Esophagus mucosa (tissue), 1 donor: ENCODE results near the gene ACTN4. TPM values are rescaled to one million over a fixed set of nuclear protein-coding genes. Genes with fewer than 3 reads are reported as not detected.

Source experiments
- ATAC-seq: fragments of 200-7000 bp; cut with Tn5 transposase; one replicate; pipeline ENCODE4 v1.9.1; 2020
- total RNA-seq: library from RNA; stranded (reverse); gene quantifications from one replicate; pipeline ENCODE4 v1.2.4, GENCODE V29; 2023
- donor health status: DM: yes; HTN: yes; CAD: no.

Gene ACTN4
- total RNA-seq, 1 donor from 2014 or later, result 455 TPM

DNA sequence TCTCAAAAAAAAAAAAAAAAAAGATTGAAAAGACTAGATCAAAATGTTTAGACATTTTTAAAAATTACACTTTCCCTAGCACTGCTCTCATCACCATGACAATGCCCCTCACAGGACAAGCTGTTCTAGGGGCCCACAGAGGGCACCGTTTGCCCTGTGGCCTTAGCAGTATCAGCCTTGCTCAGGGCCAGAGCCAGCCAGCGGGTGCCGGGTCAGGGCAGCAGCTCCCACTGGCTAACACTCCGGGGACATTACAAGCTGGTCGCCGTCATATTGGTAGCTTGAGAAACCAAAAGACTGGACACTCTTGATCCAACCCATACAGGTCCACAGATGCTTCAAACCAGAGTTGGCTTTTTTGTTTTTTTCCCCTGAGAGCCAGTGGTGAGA is 78.8 kb downstream of the ACTN4 start:
- no peak for ATAC-seq

DNA sequence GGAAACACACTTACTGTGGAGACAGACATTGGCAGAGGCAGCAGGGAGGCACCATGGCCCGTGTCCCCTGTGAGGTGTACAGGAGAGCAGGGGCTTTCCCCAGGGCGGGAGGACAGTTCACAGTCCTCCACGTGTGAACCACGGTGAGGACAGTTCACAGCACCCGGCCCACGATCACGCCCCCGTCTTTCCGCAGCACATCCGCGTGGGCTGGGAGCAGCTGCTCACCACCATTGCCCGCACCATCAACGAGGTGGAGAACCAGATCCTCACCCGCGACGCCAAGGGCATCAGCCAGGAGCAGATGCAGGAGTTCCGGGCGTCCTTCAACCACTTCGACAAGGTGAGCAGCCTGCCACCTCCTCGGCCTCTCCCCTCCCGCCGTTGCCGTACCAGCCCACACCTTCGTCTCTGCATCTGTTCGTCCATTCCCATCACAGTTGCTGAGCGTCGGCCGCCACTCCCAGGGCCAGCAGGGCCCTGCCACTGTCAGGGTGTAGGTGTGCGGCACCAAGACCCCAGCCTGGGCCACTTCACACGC is 79.4 kb downstream of the ACTN4 start:
- ATAC-seq, result no peak

DNA sequence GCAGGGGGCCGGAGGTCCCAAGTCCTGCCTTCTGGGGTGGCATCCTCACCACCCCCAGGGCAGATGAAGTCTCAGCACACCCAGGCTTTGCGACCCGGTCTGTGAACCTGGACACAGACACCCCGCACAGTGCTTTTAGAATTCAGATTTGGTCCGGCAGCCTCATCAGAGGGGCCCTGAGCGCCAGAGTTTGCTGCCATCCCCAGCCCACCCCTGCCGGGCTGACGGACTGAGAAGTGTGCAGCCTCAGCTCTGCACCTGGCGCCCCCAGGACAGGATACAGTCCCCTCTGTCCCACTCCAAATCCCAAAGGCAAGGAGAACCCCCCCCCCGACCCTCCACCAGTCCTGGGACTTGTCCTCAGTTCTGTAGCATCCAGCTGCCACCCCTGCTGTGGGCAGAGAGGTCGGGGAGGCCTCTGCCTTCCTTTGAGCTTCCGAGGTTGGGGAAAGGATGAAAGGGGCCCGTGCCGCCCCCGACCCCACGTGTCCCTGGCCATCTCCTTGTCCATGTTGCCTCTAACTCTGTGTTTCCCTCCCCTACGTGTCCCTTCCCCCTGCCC is 79.9 kb downstream of the ACTN4 start:
- no peak for ATAC-seq

DNA sequence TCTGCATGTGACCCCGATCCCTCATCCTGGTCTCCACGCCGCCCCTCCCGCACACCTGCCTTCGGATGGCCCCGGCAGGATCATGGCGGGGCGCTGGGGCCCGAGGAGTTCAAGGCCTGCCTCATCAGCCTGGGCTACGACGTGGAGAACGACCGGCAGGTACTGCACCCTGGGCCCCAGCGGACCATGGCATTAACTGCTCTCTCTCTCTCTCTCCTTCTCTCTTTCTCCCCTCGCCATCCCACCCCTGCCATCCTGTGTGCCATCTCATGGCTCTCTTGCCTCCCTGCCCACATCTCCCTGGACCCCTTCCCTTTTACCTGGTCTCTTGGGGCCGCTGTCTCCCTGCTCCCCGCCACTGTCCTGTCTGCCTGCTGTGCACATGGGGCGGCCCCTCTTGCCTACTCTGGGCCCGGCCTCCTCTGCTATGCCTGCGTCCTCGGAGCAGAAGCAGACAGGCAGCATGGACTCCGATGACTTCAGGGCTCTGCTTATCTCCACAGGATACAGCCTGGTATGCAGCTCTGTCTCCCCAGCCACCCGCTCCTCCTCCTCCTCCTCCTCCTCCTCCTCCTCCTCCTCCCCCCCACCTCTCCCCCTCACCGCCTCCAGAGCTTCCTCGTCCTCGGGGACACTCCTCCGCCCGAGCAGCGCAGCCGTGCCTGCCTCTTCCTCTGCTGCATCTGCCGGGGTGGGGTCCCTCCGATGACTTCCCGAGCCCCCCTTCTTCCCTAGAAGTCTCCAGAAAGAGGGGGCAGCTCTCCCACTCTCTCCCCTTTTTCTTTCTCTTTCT is 80.6 kb downstream of the ACTN4 start:
- ATAC-seq, result no peak

- no peak for ATAC-seq
Observed at GRCh38 chr19:38728752-38729541, 81.5 kb downstream of the ACTN4 start.

- peak; percentile 46 for ATAC-seq
Observed at GRCh38 chr19:38729653-38730469, 82.4 kb downstream of the ACTN4 start.

GRCh38 chr19:38730470-38730730 is 83.0 kb downstream of the ACTN4 start:
- ATAC-seq, result no peak

GRCh38 chr19:38730731-38731589 is 83.5 kb downstream of the ACTN4 start:
- ATAC-seq, result no peak

GRCh38 chr19:38731654-38732301 is 84.3 kb downstream of the ACTN4 start:
- no peak for ATAC-seq

- no peak for ATAC-seq
Observed at GRCh38 chr19:38733241-38733492, 85.7 kb downstream of the ACTN4 start.

DNA sequence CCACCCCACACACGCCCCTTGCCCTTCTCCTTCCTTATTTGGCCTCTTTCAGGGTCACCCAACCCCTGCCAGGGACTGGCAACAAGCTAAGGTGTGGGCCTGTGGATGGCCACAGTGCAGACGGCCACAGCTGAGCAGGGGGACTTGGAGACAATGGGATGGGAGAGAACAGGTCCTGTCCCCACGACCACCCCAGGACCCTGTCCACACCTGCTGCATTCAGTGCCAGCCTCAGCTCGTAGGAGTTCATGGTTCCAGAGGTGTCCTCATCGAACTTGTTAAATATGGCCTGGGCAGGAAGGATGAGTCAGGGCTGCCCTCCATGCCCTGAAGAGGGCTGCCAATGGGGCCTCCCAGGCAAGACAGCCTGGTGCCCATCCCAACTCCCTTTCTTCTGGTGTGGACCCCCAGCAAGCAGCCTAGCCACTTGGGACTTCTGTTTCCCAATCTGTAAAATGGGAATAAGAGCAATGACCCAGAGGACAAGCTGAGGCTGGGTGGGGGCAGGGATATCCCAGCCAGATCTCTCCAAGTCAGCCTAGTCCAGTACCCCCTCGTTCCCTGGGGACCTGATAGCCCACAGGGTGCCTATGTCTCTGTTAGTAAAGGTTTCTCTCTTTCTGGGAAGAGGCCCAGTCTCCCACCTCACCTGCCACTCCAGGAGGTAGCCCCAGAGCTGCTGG is 86.2 kb downstream of the ACTN4 start:
- ATAC-seq, result peak; percentile 2

DNA sequence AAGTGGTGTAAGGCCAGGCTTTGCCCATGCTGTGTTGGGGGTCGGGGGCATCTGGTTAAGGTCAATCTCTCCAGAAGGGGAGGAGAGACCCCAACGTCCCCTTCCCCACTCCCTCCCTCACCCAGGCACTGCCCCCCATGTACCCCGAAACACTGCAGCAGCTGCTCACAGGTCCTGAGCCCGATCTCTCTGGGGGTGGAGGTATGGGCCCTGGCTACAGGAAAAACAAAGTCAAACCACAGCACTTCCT is 86.7 kb downstream of the ACTN4 start:
- ATAC-seq, result peak; percentile 6

GRCh38 chr19:38734426-38735256 is 87.2 kb downstream of the ACTN4 start:
- peak; percentile 20 for ATAC-seq

GRCh38 chr19:38735257-38735686 is 87.8 kb downstream of the ACTN4 start:
- ATAC-seq, result peak; percentile 5

DNA sequence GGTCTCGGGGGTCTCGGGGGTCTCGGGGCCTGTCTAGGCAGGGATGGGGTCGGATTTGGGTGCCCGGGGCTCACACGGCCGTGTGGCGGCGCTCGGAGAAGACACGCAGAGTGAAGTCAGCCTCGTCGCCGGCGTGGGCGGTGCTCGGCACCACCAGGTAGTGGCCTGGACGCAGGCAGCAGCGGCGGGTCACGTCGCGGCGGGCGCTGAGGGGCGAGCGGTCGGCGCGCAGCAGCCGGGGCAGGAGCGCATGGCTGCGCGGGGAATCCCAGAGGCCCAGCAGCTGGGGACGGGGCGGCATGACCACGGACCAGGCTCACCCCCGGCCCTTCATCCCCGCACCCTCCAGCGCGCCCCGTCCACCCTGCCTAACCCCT is 88.6 kb downstream of the ACTN4 start:
- peak; percentile 30 for ATAC-seq

GRCh38 chr19:38736413-38737280 is 89.2 kb downstream of the ACTN4 start:
- peak; percentile 64 for ATAC-seq

GRCh38 chr19:38737281-38737865 is 89.9 kb downstream of the ACTN4 start:
- ATAC-seq, result no peak

GRCh38 chr19:38737921-38738737 is 90.7 kb downstream of the ACTN4 start:
- no peak for ATAC-seq
